Mesenteric fat pad (tissue), 1 donor: ENCODE results near the gene NKX1-2. TPM values are rescaled to one million over a fixed set of nuclear protein-coding genes. Genes with fewer than 3 reads are reported as not detected.

Experiments used
- DNase-seq: peaks from one replicate; pipeline ENCODE4 v3.0.0-alpha.2; 2020; ENCODE audit warnings: low spot score
- total RNA-seq: library from RNA; stranded (reverse); fragmentation: NEBNext Ultra II Directional; extraction: Animal tissue kit (Norgen Biotek cat#: 25700); gene quantifications from one replicate; pipeline ENCODE4 v1.2.1, GENCODE V29; 2021
- donor health status: DM: yes; HTN: yes; CAD: no.

Gene NKX1-2
- total RNA-seq, 1 donor from 2014 or later = not detected

GRCh38 chr10:124418726-124419501, 30.9 kb downstream of the NKX1-2 start, which contains the start of gene OAT:
Gene OAT, minus strand, starts transcription at chr10:124418923. Its CDS starts 6,752 bp downstream, at chr10:124412171.
- DNase-seq = peak; percentile 98

- DNase-seq = peak; percentile 91
Observed at GRCh38 chr10:124417895-124418725, 31.7 kb downstream of the NKX1-2 start.

DNA sequence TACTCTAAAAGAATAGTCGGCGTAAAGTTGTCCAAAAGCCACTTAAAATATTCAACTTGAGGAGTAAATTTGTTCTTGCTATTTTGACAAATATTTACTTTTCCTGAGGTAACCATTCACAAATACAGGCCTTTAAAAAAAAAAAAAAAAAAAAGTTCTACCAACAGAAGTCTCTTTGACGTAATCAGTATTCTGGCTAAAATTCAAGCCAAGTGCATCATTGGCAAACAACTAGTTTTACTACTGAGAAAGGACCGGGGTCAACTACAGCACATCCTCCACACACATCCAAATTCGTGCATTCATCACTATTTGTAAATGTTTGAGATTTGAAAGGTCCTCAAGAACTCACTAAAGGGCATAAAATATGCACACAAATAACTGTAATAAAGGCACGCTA, 33.1 kb downstream of the NKX1-2 start:
- no peak for DNase-seq

DNA sequence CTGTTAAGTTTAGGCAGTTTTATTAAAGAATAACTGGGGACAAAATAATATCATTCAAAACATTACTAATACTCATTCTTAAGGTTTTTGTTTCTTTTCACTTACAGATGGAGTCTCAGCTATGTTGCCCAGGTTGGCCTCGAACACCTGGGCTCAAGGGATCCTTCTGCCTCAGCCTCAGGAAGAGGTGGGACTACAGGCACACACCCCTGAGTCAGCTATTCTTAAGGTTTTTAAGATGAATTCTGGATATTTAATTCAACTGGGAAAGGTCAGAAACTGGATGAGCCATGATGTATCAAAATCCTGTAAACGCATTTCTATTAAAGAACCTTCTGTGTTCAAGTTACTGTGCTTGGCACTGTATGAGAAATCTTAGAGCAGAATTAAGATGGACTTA, 34.6 kb downstream of the NKX1-2 start:
- DNase-seq = no peak

- DNase-seq = no peak
Observed at GRCh38 chr10:124414076-124414475, 35.8 kb downstream of the NKX1-2 start.

DNA sequence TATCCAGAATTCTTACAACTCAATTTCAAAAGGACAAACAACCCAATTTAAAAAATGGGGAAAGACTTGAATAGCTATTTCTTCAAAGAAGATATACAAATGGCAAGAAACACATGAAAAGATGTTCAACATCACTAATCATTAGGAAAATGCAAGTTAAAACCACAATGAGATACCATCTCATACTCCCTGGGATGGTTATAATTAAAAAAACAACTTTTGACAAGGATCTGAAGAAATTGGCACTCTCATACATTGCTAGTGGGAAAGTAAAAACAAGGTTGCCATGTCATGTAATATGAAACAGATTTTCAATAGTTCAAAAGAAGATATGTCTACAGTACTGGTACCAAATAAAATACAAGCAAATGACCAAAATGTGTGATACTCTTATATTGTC, 40.1 kb downstream of the NKX1-2 start:
- DNase-seq = no peak

GRCh38 chr10:124408357-124408756, 41.5 kb downstream of the NKX1-2 start:
- no peak for DNase-seq

DNA sequence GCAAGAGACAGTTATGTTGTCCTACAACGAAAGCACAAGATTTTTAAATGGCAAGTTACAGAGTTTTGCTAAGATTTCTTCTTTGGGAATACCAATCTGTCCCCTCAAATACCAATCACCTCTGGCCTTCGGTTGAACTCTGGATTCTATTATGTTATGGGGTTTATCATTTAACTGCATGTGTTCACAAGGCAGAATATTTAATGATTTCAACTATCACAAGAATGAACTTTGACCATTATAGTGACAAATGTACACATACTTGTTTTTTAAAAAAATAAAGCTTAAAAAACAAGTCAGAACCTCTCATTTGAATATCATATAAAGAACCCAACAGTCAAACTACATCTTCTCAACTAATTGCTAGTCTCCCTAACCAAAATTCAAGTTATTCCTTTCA, 42.4 kb downstream of the NKX1-2 start:
- DNase-seq = no peak

- peak; percentile 24 for DNase-seq
Observed at GRCh38 chr10:124403548-124403947, 46.3 kb downstream of the NKX1-2 start.

DNA sequence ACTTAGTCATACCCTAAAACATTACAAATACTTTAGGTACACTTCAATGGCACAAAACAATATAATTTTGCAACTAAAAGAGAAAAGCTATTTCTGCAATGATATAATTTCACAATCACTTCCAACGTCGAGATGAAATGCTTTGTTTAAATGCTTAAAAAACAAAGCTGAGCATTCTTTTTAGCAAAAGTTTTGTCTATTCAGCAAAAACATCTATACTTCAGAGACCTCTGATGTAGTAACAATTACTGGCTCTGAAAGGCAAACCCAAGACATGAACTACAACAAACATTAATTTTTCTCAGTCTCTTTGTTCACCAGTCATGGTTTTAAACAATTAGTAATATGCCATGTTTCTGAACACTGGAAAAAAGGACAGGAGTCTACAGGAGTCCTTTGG, 47.6 kb downstream of the NKX1-2 start:
- no peak for DNase-seq

DNA sequence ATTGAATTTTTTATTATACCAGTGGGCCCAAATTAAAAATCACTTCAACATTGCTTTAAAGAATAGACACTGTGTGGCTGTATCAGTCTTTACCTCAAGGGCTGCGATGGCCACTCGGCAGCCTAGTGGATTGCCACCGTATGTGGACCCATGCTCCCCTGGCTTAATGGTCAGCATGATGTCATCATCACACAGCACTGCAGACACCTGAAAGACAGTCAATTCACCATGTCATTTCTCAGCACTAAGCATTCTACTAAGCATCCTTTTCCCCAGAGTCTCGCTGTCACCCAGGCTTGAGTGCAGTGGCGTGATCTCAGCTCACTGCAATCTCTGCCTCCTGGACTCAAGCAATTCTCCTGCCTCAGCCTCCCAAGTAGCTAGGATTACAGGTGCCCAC, 48.2 kb downstream of the NKX1-2 start:
- DNase-seq = no peak

Other genes starting within 250 kb of the NKX1-2 start
- 69.9 TPM for gene OAT, start 31.1 kb downstream of the NKX1-2 start, total RNA-seq
- 15.9 TPM for gene LHPP, start 11.8 kb upstream of the NKX1-2 start, total RNA-seq